Fibroblast of skin of right biceps (primary cell): ENCODE data around the gene ACTN4.

Source experiments
- DNase-seq: peaks from one replicate; pipeline ENCODE4 v3.0.0-alpha.2; 2013

ACTN4 gene

DNA sequence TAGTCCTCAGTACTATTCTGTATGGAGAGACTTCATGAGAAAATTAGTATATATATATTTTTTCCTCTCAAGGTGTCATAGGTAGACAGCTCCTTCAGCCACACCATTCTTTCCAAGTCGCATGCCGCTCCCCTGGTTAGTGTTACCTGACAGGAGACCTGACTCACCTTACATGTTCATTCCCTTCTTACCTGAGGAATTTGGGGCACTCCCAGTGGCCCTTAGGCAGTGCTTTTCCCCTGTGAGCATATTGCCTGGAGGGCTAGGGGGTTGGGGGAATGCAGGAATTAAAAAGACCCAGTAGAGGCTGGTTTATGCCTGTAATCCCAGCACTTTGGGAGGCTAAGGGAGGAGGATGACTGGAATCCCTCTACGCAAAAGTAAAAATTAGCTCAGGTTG lies 9.0 kb upstream of the ACTN4 start:
- no peak for DNase-seq

DNA sequence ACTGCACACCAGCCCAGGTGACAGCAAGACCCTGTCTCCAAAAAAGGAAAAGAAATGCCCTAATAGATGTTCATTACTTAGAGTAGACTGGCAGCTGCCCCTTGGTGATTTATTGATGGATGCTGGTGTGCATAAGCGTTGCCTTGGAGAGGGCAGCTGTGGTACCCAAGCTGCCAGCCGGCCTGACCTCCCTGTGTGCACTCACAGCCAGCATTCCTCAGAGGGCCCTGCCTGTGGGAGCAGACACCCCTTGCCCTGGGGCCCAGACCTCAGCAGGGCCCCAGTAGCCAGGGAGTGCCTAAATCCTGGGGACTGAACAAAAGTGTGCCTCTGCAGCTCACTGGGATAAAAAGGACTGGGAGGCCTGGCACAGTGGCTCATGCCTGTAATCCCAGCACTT lies 7.8 kb upstream of the ACTN4 start:
- no peak for DNase-seq

DNA sequence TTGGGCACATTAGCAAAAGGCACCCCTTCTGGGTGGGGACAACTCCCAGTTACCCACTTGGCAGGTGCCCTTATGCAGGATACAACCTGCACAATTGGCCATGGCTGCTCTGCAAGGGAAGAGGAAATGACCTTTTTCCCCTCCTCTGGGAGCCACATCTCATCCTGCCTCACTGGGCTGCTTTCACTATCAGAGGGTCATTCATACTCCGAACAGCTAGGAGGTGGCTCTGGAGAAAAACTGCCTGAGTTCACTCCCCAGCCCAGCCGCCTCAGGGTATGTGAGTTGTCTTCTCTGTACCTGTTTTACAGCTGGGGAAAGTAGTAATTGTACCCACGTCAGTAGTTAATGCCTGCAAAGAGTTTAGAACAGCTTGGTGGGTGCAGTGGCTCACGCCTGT lies 7.1 kb upstream of the ACTN4 start:
- DNase-seq, result no peak

DNA sequence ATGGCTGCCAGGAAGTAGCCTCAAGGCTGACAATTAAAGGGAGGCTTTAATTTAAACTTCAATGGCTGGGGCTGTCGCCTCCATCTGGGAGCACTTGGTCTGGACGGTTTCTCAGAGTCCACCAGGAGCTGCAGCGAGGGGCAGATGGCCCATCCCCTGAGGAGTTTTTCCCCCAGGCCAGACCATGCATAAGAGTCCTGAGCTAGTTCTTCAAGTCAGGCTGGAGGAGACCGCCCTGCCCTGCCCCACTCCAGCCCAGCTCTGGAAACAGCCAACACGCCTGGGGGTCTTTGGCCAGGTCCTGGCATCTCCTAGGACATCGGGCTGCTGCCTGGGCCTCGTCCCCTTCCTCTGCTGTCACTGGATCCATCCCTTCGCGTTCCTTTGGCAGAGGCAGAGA lies 5.3 kb upstream of the ACTN4 start:
- no peak for DNase-seq

DNA sequence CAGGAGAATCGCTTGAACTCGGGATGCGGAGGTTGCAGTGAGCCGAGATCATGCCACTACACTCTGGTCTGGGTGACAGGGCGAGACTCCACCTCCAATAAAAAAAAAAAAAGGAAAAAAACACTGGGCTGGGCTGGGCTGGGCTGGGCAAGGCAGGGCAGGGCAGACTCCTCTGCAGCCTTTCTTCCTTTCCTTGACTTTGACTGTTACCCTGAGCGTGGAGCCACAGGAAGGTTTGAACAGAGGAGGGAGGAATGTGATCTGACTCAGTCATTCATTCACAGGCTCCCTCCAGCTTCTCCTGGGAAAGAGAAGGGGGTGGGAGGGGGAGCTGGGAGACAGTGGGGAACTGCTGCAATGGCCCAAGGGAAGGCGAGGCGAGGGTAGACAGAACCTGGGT lies 2.7 kb upstream of the ACTN4 start:
- no peak for DNase-seq

DNA sequence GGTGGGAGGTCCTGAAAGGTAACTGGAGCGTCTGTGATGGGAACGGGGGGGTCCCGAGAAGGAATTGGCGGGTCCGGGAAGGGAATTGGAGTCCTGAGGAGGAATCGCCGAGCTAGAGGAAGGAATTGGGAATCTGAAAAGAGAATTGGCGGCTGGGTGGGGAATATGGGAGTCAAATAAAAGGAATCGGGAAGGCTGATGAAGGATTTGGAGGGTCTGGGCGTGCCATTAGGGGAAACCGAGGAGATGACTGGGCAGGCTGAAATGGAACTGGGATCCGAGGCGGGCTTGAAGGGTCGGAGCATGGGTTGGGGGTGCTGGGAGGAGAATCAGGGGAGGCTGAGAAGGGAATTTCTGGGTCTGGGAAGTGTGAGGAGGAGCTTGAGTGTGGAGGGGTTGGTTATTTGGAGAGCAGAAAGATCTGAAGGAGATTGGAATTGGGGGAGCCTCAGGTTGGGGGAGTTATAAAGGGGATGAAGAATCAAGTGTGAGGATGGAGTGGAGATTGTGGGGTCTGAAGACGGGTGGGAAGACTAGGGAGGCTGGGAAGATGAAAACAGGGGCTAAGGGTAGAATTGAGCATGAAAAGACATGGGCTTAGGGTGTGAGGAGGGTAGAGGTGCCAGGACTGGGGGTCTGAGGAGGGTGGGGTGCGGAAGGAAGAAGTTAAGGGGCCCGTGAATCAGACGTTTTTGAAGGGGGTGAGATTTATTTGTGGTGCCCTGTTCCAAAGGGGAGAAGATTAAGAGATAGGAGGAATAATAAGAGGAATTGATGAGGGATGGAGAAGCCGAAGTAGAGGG lies 718 bp downstream of the ACTN4 start:
- DNase-seq, result no peak

DNA sequence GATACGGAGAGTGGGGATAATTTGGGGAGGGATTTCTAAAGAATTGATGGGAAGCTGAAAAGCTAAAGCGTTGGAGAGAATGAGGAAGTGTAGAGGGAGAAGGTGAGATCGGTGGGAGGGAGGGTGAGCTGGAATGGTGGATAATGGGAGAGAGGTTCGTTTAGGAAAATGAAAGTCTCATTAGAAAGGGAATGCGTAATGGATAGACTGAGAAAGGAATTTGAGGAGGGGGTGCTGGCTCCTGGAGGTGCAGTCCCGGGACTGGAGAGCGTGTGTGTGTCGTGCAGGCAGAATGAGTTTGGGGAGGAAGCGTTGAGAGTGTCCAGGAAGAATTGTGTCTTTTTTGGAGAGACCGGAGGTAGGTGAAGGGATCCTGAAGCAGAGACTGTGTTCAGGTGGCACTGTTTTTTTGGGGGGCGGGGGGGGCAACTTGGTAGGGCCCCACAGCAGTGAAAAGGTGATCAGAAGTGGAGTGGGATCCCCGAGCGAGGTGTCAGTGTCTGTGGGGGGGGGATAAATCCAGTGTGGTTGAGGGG lies 1.4 kb downstream of the ACTN4 start:
- no peak for DNase-seq

DNA sequence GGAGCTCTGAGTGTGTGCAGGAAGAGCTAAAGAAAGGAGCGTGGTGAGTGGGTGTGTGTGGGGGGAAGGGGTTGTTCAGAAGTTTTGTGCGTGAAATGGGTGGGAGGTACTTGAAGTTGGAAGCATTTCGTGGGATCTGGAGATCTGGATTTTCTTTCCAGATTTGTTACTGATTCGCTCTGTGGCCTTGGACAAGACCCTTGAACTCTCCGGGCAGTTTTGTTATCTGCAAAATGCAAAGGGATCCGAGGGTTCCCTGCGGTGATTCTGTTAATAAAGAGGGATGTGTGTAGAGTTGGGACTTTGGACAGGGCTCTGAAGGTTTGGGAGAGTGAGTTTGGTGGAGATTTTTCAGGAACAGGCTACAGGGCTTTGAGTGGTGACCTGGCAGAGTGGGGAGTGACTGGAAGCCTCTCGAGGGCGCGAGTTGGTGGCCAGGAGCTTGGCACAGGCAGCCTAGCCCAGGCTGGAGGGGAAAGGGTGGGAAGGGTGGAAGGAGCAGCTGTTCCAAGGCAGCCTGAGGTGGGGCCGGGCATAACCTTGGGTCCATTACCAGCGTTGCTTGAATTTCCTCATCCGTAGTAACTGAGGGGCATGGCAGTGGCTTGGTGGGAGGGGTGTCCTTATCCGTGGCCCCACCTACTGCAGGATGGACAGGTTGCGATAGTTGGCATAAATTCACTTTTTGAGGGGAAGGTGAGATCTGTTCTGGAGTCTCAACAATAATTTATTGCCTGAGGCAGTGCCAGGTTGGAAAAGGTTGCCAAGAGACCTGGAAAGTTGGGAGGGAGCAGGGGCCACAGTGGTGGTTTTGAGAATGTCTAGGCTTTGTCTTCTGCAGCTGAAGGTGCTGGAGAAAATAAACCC lies 2.1 kb downstream of the ACTN4 start:
- no peak for DNase-seq

DNA sequence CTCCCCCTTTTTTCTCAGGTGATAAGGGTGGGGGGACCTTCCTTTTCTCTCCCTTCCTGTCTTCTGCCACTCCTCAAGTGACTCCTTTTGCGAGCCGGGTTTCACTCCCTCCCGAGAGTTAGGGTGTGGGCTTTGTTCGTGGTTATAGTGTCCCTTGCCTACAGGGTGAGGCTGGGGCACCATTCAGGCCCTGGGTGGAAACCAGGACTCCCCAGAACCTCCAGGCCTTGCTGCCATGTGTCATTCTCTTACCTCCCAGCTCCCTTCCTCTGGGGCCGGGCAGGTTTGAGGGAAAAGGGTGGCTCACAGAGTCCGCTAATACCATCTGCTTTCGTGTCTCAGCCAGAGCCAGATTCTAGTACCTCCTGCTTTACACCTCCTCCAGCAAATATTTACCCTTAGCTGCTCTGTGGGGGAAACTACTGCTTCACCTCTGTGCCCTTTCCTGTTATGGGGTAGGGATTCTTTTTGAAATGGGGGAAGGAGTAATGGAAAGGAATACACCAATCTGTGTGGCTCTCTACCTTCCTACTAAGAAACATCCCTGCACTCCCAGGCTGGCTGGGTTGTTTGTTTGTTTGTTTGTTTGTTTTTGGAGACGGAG lies 2.8 kb downstream of the ACTN4 start:
- no peak for DNase-seq

DNA sequence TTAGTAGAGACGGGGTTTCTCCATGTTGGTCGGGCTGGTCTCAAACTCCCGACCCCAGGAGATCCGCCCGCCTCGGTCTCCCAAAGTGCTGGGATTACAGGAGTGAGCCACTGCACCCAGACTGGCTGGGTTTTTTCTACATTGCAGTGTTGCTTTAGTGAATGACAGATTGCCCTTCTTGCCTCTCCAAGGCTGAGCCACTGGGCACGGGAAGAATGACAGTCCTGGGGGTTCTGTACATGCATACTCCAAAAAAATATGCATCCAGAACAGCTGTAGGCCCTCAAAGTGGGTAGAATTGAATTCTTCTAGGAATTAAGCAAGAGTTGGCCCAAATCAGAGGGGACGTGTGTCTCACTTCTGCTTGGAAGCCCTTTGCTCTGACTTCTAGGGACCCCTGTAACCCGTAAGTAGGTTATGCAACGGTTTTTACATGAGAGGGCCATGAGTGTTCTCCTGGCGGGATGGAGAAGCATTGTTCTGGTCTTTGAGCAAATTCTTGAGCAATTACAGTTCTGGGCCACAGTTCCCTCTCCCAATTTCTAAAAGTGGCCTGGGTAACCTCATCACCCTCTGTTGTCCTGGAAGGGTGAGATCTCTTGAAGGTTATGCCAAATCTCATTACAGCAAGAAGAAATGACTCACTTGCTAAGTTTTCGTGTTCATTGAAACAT lies 3.6 kb downstream of the ACTN4 start:
- peak; percentile 81 for DNase-seq

DNA sequence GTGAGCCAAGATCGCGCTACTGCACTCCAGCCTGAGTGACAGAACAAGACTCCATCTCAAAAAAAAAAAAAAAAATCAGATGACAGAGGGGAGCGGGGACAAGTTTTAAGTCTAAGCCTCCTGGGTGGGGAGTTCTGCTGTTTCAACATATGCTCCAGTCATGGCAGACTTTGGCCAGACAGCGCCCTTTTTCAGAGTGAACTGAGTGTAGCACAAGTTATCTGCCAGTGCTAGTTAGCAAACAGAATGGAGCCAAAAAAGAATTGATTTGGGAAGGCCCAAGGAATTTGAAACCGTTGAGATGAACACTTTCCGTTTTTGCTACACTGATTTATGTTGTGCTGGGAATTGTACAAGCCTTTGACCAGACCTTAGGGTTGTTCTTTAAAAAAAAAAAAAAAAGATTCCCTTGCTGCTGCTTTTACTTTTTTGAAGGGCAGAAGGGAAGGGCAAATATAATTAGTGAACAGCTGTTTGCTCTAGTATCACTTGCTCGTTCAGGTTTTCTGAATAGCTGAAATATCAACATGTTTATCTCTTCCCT lies 5.7 kb downstream of the ACTN4 start:
- DNase-seq, result no peak

DNA sequence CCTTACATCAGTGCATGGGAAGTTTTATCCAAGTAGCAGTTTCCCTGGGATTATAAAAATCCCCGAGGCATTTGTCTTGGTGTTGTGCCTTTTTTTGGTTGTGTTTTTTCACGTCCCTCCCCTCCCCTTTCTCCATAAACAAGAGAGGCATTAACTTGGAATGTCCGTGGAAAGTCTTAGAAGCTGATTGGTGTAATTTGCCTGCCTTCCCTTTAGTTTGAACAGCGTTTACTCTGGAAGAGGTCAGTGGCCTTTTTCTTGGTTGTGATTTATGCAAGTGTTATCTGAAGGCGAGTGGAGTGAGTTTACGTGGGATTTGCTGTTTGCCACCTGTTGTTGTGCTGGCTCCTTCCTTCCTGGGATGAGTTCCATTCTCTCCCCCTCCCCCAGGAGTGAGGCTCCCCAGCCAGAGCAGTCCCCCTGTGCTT lies 7.2 kb downstream of the ACTN4 start:
- no peak for DNase-seq

DNA sequence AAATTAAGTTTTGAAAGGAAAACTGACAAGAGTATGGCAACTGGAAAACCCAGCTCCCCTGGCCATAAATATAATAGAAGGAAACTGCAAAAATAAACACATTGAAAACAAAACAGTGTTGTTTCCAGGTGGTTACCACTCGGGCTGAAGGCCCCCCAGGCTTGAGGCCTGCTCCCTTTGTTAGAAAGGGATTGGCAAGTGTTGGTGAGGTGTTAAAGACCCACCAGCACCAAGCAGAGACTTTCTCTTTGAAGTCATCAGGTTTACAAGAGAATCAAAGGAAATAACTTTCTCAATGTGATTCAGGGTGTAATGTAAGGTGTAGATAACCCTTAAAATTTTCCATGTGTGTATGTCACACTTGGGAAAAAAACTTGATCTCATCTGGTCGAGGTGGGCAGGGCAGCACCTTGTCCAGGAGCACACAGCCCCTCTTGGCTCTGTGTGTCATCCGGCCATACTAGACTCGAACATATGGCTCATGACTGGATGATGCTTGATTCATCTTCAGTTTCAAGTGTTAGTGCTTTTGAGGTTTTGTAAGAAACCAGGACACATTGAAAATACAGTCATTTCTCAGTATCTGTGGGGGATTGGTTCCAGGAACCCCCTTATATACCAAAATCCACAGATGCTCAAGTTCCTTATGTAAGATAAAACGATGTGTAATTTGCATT lies 7.8 kb downstream of the ACTN4 start:
- DNase-seq, result peak; percentile 50

DNA sequence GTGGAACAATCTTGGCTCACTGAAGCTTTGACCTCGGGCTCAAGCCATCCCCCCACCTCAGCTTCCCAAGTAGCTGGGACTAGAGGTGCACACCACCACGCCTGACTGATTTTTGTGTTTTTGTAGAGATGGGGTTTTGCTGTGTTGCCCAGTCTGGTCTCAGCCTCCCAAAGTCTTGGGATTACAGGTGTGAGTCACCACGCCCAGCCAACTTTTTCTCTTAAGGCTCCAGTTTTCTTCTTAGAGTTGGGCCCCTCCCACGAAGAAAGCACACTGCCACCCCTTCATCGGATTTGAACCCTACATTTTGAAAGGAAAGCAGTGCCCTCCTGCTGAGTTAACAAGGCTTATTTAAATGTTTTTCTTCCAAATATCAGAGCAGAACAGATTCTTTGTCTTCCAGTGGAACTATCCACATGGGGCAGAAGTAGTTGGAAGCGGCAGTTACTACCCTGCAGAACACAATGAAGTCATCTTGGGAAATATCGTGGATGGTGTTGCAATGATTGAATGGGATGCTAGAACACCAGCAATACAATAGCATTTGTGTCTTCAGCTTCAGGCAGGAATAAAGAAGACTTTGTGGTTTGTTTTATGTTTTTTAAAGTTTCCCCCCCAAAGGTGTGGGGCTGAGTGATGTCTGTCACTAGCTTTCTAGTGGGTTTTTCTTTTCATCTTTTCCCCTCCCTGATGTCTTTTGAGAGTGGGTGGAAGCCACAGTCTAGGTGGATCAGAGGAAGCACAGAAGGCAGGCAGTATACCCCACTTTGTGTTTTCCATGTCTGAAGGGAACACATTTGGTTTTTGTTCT lies 8.9 kb downstream of the ACTN4 start:
- DNase-seq, result peak; percentile 70

DNA sequence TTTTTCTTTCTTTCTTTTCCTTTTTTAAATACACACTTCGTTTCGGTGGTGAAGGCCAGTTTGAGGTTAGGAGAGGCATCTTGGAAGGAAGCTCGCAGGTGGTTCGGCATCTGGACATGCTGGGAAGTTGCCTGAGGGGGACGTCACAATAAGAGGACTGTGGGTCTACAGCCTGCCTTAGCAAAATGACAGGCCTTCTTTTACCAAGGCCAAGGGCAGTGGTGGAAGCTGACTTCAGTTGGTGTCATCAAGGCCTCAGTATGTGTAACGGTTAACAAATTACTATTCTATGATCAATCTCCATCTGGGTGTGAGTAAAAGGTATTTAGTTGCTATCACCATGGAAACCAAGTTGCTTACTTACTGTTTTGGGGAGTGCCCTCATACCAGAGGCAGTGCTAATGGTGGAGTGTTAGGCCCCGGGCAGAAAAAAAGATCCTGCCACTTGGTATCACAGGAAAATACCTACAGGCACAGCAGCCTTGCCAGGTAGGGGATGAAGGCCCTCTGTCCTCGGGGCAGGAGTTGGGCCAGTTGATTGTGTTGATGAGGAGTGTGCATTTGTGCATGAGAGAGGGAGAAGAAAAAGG lies 10.3 kb downstream of the ACTN4 start:
- DNase-seq, result peak; percentile 93

DNA sequence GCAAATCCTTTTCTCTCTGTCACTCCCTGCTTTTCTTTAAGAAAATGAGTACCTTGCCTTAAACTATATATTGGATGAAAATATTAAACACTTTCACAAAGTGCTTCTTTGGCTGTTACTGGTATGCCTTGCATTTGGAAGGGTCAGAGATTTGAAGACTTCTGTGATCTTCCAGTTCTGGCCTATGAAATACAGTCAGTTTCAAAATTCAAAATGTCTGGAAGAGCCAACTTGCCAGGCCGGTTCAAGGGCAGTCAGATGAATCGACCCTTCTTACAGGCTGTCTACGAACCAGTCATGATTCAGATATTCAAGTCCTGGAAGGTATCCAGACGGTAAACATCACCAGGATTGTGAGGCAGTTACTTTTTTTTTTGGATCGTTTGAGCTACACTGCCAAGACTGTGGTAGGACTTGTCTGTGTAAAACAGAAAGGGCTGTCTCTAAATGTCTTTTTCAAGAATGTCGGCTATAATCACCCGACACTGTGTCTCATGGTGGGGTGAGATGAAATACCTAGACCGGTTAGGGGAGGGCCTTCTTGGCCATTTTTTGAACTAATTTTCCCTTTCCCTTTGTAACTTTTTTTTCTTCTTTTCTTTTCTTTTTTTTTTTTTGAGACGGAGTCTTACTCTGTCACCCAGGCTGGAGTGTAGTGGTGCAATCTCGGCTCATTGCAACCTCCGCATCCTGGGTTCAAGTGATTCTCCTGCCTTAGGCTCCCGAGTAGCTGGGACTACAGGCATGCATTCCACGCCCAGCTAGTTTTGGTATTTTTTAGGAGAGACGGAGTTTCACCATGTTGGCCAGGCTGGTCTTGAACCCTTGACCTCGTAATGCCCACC lies 11.2 kb downstream of the ACTN4 start:
- DNase-seq, result peak; percentile 100

DNA sequence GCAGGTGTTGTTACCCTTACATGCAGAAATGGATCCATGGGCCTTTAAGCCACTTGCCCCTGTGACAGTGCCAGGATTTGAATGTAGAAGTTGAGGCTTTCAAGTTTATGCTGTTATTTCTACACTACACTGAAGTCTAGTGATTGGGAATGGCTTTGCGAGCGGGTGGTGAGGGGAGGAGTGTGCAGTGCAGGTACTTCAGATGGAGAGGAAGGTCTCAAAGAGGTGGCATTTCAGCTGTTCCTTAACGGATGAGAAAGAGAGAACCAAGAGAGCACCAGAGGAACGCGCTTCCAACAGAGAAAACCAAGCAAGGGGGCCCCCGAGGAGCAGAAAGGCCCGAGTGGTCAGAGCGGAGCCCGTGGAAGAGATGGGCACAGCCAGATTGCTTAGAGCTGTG lies 13.3 kb downstream of the ACTN4 start:
- DNase-seq, result no peak

DNA sequence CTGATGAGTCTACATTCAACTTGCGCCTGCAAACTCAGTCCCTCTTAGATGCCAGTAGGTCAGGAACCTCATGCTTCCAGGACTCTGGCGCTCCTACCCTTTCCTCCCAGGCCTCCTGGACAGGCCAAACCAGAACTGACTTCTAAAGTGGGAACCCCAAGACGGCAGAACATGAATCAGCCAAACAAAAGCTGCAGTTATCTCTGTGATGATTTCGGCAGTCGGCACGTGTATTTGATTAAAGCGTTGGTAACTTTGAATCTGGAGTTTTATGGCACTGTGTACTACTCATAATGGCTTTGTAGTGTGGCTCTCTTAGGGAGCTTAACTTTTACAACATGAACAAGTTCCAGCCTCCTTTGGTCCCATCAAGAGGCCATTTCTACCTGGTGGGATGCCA lies 13.7 kb downstream of the ACTN4 start:
- peak; percentile 53 for DNase-seq

DNA sequence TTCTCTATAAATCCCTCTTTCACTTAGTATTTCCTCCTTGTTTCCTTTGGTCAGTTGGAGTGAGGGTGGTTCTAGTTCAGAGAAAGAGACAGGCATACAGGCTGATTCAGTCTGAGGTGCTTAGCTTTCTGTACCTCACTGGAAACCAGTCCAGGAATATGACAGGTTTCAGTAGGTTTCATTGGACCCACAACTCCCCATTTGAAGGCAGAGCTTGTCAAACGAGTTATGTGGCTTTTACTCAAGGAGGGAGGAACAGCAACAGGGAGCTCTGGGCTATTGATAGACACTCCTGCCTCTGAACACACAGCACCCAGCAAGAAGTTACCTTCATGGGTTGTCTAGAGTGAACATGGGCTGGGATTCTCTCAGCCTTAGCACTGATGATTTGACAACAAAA lies 14.5 kb downstream of the ACTN4 start:
- no peak for DNase-seq
